Neuron (in vitro differentiated cells): ENCODE results near the gene S100A13.

Experiments
- H2AFZ ChIP-seq: one replicate; pipeline ENCODE4 v1.6.1; 2013; ENCODE audit warnings: low read depth, mild to moderate bottlenecking, inconsistent platforms, low read length, moderate library complexity
- H3K27me3 ChIP-seq: one replicate; pipeline ENCODE4 v1.6.1; 2013; ENCODE audit warnings: low read length; ENCODE audit not compliant: insufficient read depth
- H3K36me3 ChIP-seq: one replicate; pipeline ENCODE4 v1.6.1; 2013; ENCODE audit warnings: low read length; ENCODE audit not compliant: insufficient read depth
- H3K4me1 ChIP-seq: one replicate; pipeline ENCODE4 v1.6.1; 2013; ENCODE audit warnings: low read length; ENCODE audit not compliant: insufficient read depth
- H3K4me3 ChIP-seq: 2 replicates; pipeline ENCODE4 v1.5.1; 2013; ENCODE audit warnings: mild to moderate bottlenecking, low read length, moderate library complexity
- H3K9me3 ChIP-seq: one replicate; pipeline ENCODE4 v1.6.1; 2013; ENCODE audit warnings: low read length

The S100A13 gene

GRCh38 chr1:153659175-153659534 lies 31.9 kb upstream of the S100A13 start:
- no peak overlapping the region for H2AFZ ChIP-seq

GRCh38 chr1:153658400-153659174 lies 31.3 kb upstream of the S100A13 start, which contains the start of gene SNAPIN:
TSS of gene SNAPIN (plus strand) at chr1:153658703. CDS start at chr1:153658744, 41 bp downstream.
- Histone ChIP-seq H3K4me1 (peaks cover 14% of the 10 kb centered on the region), H3K4me3 (peak within 1 kb of the TSS; percentile 90), H2AFZ (peak within 1 kb of the TSS; percentile 94), H3K36me3 (peaks cover 31% of the 10 kb centered on the region), H3K9me3 (no peaks in the 10 kb centered on the region), H3K27me3 (no peaks in the 10 kb centered on the region)

More at GRCh38 chr1:153659175-153659534, 31.9 kb upstream of the S100A13 start:
- Histone ChIP-seq H3K4me3 (peak overlapping the region; percentile 90), H3K36me3 (peaks cover 36% of the 10 kb centered on the region), H3K9me3 (no peaks in the 10 kb centered on the region), H3K4me1 (peaks cover 14% of the 10 kb centered on the region), H3K27me3 (no peaks in the 10 kb centered on the region)

- Histone ChIP-seq H3K36me3 (no peaks in the 10 kb centered on the region), H2AFZ (no peak overlapping the region), H3K4me1 (peaks cover 9% of the 10 kb centered on the region), H3K27me3 (no peaks in the 10 kb centered on the region), H3K9me3 (no peaks in the 10 kb centered on the region), H3K4me3 (no peak overlapping the region)
These were observed 28.0 kb upstream of the S100A13 start for GRCh38 chr1:153655333-153655732.

DNA sequence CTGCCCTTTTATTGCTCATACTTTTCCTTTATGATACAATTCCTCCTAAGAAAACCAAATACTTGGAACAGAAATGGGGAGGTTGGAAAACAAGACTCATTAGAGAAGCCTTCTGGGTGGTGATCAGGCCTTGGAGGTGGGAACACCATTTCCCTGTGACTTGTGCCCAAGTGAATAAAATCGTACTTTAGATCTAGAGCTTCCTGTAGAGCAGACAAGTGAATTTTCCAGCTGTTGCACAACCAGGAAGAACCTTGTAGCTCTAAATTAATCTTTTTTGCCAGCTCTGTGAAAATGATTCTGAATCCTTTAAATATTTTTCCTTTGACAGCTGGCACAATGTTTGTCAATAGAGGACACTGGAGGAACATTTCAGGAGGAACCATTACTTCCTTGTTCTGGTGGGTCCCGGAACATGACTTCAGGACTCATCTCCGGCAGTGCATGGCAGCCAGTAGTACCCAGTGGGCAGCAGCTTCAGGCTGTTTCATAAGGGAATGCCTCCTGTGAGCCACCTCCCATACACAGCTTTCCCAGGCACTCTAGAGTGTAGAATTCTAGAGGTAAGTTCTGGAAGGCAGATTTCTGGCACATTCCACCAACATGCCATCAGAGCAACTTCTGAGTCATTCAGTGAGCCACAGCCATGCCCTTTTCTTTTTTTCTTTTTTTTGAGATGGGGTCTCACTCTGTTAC lies 25.6 kb upstream of the S100A13 start:
- Histone ChIP-seq H2AFZ (no peak overlapping the region), H3K4me3 (no peak overlapping the region), H3K27me3 (no peaks in the 10 kb centered on the region), H3K4me1 (no peaks in the 10 kb centered on the region), H3K9me3 (no peaks in the 10 kb centered on the region), H3K36me3 (no peaks in the 10 kb centered on the region)

- Histone ChIP-seq H3K36me3 (no peaks in the 10 kb centered on the region), H3K9me3 (no peaks in the 10 kb centered on the region), H3K4me1 (no peaks in the 10 kb centered on the region), H2AFZ (no peak overlapping the region), H3K27me3 (no peaks in the 10 kb centered on the region), H3K4me3 (no peak overlapping the region)
These were observed 24.5 kb upstream of the S100A13 start for GRCh38 chr1:153651771-153652170.

DNA sequence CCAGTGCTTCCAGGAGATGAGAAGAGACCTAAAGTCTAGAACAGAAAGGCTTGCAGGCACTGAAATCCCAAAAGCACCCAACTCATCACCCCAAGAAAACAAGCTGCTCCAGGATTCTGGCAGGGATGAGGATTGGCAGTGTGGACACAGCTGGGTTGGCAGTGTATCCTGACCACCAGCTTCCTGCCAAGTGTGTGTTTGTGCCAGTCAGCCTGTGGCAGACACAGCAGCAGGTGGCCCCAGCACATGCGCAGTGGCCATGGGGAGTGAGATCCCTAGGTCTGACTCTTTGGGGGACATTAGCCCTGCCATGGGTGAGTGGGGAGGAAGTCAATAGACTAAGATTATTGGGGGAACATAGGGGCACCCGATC lies 22.5 kb upstream of the S100A13 start:
- no peaks in the 10 kb centered on the region for H3K27me3 ChIP-seq
- peaks cover 15% of the 10 kb centered on the region for H3K36me3 ChIP-seq
- no peaks in the 10 kb centered on the region for H3K9me3 ChIP-seq
- no peaks in the 10 kb centered on the region for H3K4me1 ChIP-seq
- H2AFZ ChIP-seq, result no peak overlapping the region
- no peak overlapping the region for H3K4me3 ChIP-seq

DNA sequence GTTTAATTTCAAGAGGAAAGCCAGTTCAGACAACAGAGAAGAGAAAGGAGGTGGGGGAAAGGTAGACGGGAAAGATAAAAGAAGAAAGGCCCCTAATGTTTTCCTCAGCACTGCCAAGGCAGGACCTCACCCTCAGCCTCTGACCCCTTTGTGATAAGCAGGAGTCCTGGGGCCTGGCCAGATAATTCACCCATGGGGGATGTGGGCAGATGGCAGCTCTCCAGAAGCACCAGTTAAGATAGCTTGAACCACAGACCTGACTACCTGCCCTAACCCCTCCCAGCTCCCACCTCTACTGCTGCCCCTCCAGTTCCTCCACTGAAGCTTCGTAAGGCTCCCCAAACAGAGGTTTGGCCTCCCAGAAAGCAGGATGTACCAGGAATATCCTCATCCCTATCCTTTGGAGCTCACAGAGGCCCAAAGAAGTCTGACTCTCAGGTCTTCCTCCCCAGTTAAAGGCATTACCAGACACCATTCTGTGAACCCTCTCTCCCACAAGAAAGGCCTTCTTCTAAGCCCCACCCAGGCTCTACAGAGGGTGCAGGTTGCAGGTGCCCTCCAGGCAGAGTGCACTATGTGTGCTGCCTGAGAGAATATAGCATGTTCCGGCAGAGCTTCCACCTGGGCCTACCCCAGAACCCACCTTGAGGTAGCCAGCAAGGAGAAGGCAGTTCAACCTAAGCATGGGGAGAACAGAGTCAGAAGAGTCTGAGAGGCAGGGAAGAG lies 22.0 kb upstream of the S100A13 start:
- no peaks in the 10 kb centered on the region for H3K9me3 ChIP-seq
- no peaks in the 10 kb centered on the region for H3K4me1 ChIP-seq
- no peak overlapping the region for H2AFZ ChIP-seq
- H3K36me3 ChIP-seq, result peaks cover 21% of the 10 kb centered on the region
- no peak overlapping the region for H3K4me3 ChIP-seq
- no peaks in the 10 kb centered on the region for H3K27me3 ChIP-seq

- H3K36me3 ChIP-seq, result peaks cover 33% of the 10 kb centered on the region
- H3K4me1 ChIP-seq, result no peaks in the 10 kb centered on the region
- no peaks in the 10 kb centered on the region for H3K27me3 ChIP-seq
- H3K4me3 ChIP-seq, result no peak overlapping the region
- H2AFZ ChIP-seq, result no peak overlapping the region
- H3K9me3 ChIP-seq, result no peaks in the 10 kb centered on the region
These were observed 20.8 kb upstream of the S100A13 start for GRCh38 chr1:153648000-153648643.

DNA sequence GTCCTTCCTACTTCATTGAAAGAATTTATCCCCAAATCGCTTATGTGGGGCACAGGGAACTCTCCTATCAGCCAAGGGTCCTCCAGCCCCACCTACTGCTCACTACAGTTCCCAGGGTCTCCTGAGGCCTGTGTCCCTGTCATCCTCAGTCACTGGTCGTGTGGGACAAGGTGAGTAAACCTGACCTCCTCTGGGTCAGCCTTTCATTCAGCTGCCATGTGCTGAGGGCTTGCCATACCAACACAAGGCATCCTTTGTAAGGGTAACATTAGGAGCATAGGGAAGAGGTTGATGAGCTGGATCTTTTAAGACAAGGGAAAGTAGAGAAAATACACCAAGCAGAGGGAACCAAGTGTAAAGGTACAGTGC lies 20.0 kb upstream of the S100A13 start:
- Histone ChIP-seq H3K4me1 (no peaks in the 10 kb centered on the region), H3K4me3 (no peak overlapping the region), H3K27me3 (no peaks in the 10 kb centered on the region), H3K36me3 (peaks cover 41% of the 10 kb centered on the region), H2AFZ (no peak overlapping the region), H3K9me3 (no peaks in the 10 kb centered on the region)

DNA sequence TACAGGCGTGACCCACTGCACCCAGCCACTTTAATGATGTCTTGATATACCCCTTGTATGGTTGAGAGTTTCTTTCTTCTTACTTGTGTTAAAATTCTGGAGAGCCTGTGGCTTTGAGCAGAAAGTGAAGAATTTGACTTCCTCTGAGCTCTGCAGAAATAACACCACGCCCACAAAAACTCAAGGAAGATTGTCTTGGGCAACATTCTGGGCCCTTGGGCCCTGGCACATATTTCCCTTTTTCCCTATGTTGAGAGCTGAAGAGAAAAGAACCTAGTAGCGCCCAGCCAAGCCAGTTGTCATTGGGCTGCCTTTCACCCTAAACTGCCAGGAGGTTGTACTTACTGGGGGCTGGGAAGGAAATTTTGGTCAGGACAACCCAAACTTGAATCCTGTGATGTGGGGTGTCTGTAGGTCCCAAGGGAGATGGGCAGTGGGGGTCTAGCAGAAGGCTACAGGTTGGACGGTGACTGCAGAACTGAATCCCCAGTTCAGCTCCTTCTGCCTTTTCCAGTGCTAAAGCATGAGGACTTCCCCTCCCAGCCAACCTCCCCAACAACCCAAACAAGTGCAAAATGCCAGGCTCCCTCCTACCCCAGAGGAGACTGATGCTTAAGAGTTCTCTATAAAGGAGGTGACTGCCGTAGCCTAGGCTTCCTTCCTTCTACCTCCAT lies 19.5 kb upstream of the S100A13 start:
- Histone ChIP-seq H3K9me3 (no peaks in the 10 kb centered on the region), H3K4me3 (no peak overlapping the region), H2AFZ (no peak overlapping the region), H3K4me1 (no peaks in the 10 kb centered on the region), H3K27me3 (no peaks in the 10 kb centered on the region), H3K36me3 (peaks cover 46% of the 10 kb centered on the region)

DNA sequence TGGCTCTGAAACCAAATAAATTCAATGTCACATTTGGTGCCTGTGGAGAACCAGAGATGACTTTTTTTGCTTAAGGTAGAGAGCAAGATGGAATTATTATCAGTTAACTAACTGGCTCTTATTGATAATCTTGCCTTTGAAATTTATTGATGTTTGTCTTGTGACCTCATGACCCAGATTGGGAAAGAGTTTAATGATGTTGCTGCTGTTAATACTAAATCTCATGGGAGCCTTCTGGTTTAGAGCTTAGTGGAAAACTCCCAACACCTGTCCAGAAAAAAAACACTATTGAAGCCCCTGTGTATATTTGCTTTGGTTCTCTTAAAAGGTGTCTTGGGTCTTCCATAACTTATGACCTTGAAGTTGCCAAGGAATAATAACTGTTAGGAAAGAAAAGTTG lies 16.5 kb upstream of the S100A13 start:
- Histone ChIP-seq H3K36me3 (peaks cover 75% of the 10 kb centered on the region), H3K4me3 (no peak overlapping the region), H3K9me3 (no peaks in the 10 kb centered on the region), H3K27me3 (no peaks in the 10 kb centered on the region), H2AFZ (no peak overlapping the region), H3K4me1 (no peaks in the 10 kb centered on the region)

- H3K36me3 ChIP-seq, result peaks cover 82% of the 10 kb centered on the region
- H3K9me3 ChIP-seq, result no peaks in the 10 kb centered on the region
- no peaks in the 10 kb centered on the region for H3K27me3 ChIP-seq
- H3K4me1 ChIP-seq, result no peaks in the 10 kb centered on the region
- H2AFZ ChIP-seq, result no peak overlapping the region
- H3K4me3 ChIP-seq, result no peak overlapping the region
These were observed 15.8 kb upstream of the S100A13 start for GRCh38 chr1:153643100-153643499.
